GM12801 (cell line): ENCODE results near the gene RC3H2.

ENCODE experiments used
- TF ChIP-seq, protein P1 (sequence below): IDR thresholded peaks from one replicate; pipeline ENCODE4 v1.5.1; 2011; ENCODE audit warnings: control low read depth; ENCODE audit not compliant: insufficient read length; ENCODE audit errors: extremely low read depth

Gene RC3H2

DNA sequence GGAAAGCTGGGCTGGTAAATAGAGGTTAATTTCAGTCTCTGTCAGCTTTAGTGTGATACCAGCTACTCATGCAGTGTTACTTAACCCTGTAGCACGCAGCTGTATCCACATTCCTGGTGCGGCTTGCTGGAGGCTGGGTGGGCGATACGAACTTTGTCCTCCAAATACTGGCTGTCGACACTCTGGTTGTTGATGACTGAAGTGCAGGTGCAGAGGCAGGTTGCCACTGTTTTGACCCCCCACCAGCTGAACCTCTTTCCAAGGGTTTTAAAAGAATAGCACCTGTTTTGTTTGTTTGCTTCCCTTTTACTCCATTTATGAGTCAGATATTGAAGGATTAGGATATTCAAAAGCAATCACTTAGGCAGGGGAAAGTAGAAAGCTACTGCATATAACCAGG lies 31.3 kb upstream of the RC3H2 start:
- TF ChIP-seq, protein P1, sequence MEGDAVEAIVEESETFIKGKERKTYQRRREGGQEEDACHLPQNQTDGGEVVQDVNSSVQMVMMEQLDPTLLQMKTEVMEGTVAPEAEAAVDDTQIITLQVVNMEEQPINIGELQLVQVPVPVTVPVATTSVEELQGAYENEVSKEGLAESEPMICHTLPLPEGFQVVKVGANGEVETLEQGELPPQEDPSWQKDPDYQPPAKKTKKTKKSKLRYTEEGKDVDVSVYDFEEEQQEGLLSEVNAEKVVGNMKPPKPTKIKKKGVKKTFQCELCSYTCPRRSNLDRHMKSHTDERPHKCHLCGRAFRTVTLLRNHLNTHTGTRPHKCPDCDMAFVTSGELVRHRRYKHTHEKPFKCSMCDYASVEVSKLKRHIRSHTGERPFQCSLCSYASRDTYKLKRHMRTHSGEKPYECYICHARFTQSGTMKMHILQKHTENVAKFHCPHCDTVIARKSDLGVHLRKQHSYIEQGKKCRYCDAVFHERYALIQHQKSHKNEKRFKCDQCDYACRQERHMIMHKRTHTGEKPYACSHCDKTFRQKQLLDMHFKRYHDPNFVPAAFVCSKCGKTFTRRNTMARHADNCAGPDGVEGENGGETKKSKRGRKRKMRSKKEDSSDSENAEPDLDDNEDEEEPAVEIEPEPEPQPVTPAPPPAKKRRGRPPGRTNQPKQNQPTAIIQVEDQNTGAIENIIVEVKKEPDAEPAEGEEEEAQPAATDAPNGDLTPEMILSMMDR, result no peak

DNA sequence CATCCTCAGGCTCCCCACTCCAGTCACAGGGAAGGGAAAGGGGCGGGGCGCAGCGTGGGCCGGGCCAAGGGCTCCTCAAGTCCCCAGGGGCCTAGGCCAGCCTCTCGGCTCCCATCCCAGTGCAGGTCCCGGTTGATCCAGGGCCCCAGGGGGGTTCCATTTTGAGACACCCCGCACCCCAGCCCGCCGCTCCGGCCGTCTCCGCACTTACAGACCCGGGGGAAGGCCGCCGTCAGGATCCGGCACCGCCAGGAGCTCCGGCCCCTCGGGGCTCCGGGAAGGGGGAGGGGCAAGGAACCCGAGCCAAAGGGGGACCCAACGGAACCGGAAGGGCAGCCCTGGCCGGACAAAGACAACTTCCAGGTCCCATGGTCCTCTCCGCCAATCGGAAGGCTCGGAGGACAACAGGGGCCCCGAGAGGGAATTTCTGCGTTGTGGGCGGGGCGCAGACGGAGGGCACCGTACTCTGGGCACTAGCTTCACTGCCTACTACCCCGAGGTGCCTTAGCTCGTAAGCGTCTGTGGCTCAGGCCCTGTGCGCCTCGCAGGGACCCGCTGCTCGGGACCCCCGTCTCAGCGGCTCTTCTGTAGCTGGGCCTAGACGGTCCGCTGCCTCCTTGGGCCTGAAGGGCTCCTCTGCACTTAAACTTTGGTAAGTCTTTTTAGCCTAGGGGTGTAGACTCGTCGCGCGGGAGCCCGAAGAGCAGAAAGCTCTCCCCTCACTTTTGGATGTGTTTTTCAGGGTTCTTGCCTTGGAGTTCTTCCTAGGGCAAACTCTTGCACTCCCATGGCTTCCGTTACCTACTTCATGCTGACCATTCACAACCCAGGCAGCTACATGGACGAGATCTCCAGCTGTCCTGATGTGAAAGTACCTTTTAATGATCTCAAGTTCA lies 26.3 kb upstream of the RC3H2 start, which contains the start of gene ZBTB26:
Gene ZBTB26 (minus strand): TSS at position 287 of the 896 bp plus-strand sequence. CDS start 11,578 bp downstream, outside the sequence.
- TF ChIP-seq, protein P1, result no peak

DNA sequence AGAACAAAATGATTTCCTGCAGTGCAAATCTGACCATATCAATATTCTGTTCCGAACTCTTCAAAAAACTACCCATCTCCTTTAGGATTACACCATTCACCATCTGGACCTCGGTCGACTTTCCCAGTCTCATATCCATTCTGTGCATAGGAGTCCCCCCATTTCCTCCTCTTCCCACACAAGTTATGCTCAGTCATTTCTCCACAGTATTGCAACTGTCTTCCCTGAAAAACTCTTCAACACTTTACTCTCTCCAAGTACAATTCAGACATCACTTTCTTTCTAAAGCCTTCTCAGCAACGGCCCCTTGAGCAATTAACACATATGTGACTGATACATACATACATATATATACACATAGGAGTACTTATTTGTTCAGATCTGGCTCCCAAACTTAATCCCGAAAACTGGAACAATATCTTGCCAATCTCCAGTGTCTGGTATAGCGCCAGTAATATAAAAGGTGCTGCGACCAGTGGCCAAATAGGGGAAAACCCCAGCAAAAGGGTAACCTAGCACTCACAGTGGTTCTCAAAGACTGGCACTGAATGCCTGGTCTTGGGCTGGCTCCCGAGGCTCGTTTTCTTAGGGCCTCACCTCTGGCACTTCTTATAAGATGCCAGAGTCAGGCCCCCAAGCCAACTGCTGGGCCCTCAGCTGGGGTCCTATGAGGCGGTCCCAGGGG lies 25.5 kb upstream of the RC3H2 start:
- TF ChIP-seq, protein P1, result no peak

DNA sequence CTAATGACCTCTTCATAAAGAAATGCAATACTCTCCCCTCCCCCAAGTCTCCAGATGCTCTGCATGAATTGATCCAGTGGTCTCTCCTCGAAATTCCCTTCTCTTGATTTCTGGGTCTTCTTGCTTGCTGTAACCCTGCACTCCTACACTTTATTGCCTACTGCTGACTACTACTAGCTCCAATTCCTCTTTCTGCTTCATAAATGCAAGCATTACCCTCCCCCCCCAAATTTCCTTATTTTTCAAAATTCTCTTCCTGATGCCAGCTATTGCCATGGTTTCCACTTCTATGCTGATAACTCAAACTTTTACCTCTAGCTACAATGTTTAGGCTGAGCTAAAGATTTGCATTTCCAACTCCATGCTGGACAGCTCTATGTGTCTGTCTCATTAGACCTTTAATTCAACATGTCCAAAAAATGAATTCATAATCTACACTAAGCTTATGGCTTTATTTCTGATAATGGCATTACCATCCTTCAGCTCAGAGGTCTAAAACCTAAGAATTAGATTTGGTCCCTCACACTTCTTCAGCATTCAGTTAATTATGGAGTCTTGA lies 24.7 kb upstream of the RC3H2 start:
- TF ChIP-seq, protein P1, result no peak

DNA sequence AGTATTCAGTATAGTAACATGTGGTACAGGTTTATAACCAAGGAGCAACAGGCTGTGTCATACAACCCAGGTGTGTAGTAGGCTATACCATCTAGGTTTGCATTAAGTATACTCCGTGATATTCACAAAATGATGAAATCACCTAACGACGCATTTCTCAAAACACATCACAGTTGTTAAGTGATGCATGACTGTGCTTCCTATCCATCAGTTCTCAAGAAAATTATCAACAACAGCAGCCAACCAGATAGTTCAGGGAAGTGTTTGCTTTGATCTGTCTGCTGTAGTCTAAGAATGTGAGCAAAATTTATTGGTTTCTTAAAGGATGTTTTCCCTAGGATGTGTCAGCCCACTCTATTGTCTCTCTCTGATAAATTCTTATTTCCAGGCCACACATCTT lies 18.8 kb upstream of the RC3H2 start:
- TF ChIP-seq, protein P1, result no peak

DNA sequence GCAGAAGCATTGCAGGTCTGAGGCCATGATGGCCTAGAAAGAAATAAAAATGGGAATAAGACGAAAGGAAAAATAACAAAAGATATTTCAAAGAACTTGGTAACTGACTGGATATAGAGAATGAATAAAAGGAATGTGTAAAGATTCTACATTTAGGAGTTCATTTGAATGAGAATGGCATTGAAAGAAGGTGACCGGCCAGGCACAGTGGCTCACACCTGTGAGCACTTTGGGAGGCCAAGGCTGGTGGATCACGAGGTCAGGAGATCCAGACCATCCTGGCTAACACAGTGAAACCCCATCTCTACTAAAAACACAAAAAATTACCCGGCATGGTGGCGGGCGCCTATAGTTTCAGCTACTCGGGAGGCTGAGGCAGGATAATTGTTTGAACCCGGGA lies 17.6 kb upstream of the RC3H2 start:
- TF ChIP-seq, protein P1, result no peak

DNA sequence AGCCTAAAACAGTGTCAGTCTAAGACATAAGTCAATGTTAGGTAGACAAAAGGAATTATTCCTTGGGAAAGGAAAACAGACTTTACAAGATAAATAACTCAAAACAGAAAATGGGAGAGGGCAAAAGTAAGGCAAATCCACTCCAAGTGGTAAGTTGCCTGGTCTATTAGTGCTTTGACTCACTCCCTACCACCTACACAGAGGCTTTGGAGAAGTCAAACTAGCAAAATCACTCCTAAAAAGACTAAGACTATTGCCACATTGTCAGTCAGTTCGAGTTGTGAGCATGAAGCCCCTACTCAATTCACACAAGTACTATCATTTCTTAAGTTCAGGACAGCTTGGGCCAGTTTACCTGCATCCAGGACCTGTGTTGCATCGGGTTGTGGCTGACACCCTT lies 13.2 kb upstream of the RC3H2 start:
- TF ChIP-seq, protein P1, result no peak
